C4-2B (cell line): Measurements from ENCODE around the gene GEMIN5.

Source experiments
- H3K27ac ChIP-seq: fragments of 450-650 bp; 2 replicates; pipeline ENCODE4 v1.5.1; 2017
- ZFX ChIP-seq: fragments of 450-650 bp; IDR thresholded peaks from 2 replicates; pipeline ENCODE4 v1.6.1; 2017
- TF ChIP-seq, protein P1 (sequence below): fragments of 450-650 bp; conservative IDR thresholded peaks from 2 replicates; pipeline ENCODE4 v1.5.1; 2017; ENCODE audit warnings: mild to moderate bottlenecking

The GEMIN5 gene

GRCh38 chr5:154901276-154901675 is 36.7 kb downstream of the GEMIN5 start:
- no peak overlapping the region for H3K27ac ChIP-seq
- TF ChIP-seq, protein P1, sequence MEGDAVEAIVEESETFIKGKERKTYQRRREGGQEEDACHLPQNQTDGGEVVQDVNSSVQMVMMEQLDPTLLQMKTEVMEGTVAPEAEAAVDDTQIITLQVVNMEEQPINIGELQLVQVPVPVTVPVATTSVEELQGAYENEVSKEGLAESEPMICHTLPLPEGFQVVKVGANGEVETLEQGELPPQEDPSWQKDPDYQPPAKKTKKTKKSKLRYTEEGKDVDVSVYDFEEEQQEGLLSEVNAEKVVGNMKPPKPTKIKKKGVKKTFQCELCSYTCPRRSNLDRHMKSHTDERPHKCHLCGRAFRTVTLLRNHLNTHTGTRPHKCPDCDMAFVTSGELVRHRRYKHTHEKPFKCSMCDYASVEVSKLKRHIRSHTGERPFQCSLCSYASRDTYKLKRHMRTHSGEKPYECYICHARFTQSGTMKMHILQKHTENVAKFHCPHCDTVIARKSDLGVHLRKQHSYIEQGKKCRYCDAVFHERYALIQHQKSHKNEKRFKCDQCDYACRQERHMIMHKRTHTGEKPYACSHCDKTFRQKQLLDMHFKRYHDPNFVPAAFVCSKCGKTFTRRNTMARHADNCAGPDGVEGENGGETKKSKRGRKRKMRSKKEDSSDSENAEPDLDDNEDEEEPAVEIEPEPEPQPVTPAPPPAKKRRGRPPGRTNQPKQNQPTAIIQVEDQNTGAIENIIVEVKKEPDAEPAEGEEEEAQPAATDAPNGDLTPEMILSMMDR: no peak
- no peak for TF ChIP-seq ZFX

DNA sequence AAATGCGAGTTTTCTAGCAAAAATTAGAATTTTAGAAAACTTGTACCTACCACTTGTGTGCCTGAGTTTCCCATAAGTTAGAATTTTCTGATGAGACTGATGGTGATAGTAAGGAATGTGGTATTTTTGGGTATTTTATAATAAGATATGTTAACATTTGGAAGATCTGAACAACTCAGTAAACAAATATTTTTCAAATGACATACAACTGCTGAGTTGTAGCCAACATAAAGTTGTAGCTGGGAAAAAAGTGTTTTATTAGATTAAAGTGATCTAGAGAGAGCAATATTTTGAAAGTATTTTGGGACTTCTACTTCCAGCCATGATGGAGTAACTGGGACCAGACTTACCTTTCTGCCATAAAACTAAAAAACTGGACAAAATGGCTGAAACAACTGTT is 37.9 kb downstream of the GEMIN5 start:
- TF ChIP-seq ZFX: no peak
- H3K27ac ChIP-seq: no peak overlapping the region

DNA sequence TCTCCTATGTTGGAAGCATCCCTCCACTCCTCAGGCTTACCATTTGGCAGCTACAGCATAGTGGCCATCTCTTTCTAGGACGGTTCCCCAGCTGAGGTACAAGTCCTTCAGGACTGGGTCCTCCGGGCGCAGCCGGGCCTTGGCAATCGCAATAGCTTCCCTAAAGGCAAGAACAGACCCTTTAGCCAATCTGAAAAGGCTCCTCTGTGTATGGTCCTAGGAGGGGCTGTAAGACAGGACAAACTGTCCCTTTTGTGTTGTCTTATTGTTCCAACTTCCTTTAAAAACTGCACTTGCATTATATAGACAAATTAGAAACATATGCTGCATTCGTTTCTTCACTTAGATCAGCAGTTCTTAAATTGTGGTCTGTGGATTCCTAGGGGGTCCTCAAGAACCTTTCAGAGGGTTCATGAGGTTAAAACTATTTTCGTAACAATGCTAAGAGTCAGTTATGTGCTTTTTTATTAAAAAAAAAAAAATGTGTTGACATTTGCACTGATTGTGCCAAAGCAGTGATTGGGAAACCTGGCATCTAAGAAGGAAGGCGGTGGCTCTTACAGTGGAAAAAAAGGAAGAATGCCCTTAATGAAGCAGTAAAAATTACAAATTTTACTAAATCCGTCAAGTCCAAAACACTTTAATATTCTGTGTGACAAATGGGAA is 38.7 kb downstream of the GEMIN5 start:
- TF ChIP-seq, protein P1: no peak
- no peak for TF ChIP-seq ZFX
- H3K27ac ChIP-seq: no peak overlapping the region

GRCh38 chr5:154898210-154898609 is 39.8 kb downstream of the GEMIN5 start:
- TF ChIP-seq, protein P1: no peak
- TF ChIP-seq ZFX: no peak
- no peak overlapping the region for H3K27ac ChIP-seq

GRCh38 chr5:154896562-154897165 is 41.3 kb downstream of the GEMIN5 start:
- TF ChIP-seq ZFX: no peak
- TF ChIP-seq, protein P1: no peak
- H3K27ac ChIP-seq: no peak overlapping the region

DNA sequence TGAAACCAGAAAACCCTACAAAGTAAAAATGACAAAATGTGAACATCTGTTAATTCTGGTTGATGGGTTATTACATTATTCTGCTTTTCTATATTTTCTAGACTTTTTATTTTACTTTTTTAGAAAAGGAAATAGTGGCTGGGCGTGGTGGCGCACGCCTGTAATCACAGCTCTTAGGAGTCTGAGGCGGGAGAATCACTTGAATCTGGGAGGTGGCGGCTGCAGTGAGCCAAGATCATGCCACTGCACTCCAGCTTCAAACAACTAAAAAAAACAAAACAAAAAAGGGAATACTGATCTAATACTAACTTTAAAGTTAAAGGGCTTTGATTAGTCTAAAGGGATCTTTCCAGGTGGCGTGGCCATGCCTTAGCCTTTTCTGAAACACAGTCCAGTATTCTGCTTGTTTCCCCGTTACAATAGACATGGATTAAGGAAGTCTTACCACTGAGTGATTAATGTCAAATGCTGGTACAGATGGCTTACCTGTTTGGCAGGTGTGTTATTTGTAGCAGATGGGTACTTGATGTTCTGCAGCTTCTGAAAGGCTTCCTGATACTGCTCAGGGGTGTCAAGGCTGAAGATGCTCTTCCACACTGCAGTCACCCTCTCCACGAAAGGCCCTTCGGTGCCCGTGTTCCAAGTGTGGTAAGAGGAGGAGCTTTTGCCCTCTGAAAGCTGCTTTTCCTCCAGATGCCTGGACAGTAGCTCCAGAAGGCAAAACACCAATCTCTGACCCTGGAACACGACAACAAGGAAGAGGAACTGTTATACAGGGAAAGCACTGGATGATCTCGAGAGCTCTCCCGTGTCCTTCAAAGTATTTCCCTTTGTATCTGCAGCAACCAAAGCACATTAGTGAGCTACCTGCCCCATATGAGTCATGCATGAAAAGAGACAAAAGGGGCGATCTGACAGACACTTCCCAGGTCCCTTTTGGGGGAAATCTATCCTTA is 42.1 kb downstream of the GEMIN5 start:
- H3K27ac ChIP-seq: no peak overlapping the region
- no peak for TF ChIP-seq ZFX
- TF ChIP-seq, protein P1: no peak

DNA sequence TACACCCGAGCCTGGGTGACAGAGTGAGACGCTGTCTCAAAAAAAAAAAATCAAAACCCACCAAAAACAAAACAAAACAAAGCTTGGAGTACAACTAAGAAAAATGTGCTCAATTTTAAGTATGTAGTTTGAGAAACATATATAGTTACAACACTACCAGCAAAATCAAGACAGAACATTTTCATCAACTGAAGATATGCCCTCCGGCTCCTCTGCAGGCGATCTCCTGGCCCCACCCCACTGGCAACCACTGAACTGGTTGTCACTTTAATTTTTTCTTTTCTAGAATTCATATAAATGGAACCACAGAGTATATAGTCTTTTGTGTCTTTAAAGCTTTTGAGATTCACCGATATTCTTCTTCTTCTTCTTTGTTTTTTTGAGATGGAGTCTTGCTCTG is 44.6 kb downstream of the GEMIN5 start:
- no peak overlapping the region for H3K27ac ChIP-seq
- TF ChIP-seq ZFX: no peak
- TF ChIP-seq, protein P1: no peak
